Limb (tissue), 2 donors: ENCODE measurements around the gene PRMT7.

Experiments used
- DNase-seq, 2 donors: peaks; one replicate each; pipeline ENCODE4 v3.0.0-alpha.2; 2016; ENCODE audit errors: extremely low spot score in 2 of 2

PRMT7 gene

DNA sequence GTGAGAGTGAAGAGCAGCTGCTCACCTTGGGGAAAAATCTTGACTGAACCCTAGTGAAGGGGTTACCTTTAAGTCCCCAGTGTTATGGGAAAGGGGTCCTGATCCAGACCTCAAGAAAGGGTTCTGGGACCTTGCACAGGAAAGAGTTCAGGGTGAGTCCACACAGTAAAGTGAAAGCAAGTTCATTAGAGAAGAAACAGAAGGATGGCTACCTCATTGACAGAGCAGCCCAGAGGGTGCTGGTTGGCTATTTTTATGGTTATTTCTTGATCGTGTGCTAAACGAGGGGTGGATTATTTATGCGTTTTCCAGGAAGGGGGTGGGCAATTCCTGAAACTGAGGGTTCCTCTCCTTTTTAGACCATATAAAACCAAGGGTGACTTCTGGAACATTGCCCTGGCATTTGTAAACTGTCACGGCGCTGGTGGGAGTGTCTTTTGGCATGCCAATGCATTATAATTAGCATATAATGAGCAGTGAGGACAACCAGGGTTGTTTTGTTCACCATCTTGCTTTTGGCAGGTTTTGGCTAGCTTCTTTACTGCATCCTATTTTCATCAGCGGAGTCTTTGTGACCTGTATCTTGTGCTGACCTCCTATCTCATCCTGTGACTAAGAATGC, 79.0 kb downstream of the PRMT7 start:
- DNase-seq, result no peak

- no peak for DNase-seq
Measured at GRCh38 chr16:68393333-68393732, 82.5 kb downstream of the PRMT7 start.

DNA sequence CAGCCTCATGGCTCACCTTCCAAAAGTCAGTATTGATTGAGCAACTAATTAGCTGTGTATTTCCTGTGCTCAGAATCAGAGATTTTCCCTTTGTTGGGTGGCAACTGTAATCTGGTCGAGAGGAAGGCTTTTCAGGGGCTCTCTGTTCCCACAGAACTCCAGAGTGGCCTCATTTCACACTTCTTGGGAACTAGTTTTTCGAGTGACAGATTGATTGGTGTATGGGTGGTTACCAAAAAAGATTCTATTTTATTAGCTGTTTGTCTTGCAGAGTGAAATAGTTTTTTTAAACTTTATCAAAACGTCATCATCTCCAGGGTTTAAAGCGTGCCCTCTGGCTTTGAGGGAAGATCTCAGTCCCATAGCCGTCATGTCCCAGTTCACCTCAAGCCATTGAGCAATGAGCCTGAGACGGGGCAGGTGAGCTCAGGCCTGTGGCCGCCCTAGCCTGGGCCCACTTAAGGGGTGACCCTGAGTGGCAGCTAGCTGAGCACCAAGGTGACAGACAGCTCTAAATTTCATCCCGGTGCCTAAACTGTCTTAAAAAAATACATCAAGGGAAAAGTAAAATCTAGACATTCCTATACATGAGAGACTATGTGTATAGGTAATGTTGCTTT, 84.5 kb downstream of the PRMT7 start:
- no peak for DNase-seq

GRCh38 chr16:68395815-68396214, 85.0 kb downstream of the PRMT7 start:
- no peak for DNase-seq

DNA sequence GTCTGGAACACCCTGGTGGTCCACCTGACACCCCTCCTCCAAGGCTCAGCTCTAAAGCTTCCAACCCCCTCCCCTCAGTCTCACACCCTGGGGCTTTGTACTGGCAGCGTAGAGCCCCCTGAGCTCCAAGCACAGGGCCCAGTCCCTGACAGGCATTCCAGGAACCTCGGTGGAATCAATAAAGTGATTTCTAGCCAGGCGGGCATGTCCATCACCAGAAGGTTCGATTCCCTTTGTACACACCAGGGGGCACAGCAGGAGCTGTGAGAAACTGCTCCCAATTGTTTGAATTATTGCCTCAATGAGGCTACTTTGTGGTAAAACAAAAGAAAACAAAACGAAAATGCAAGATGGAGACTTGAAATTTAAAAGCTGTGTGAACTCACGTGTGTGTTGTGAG, 85.7 kb downstream of the PRMT7 start:
- DNase-seq, result no peak

- peak in 1 of 2 donors; percentile 46 for DNase-seq
Measured at GRCh38 chr16:68397710-68398201, 86.9 kb downstream of the PRMT7 start.

DNA sequence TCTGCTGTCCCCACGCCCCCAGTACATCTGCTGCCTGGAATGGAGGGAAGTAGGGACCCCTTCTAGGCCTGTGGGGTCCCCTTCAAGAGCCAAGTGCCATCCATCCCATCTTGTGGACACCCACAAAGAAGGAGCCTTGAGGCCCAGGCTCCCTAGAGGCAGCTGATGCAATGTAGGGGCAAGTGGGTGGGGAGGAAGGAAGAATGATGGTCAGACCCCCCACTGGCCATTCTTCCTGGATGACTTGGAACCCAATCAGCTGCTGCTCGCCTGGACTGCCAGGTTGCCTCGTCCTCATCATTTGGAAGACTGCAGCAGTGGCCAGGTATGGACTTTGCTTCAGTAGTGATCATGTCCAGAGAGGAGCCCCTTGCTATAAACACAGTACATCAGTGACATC, 88.6 kb downstream of the PRMT7 start:
- no peak for DNase-seq

DNA sequence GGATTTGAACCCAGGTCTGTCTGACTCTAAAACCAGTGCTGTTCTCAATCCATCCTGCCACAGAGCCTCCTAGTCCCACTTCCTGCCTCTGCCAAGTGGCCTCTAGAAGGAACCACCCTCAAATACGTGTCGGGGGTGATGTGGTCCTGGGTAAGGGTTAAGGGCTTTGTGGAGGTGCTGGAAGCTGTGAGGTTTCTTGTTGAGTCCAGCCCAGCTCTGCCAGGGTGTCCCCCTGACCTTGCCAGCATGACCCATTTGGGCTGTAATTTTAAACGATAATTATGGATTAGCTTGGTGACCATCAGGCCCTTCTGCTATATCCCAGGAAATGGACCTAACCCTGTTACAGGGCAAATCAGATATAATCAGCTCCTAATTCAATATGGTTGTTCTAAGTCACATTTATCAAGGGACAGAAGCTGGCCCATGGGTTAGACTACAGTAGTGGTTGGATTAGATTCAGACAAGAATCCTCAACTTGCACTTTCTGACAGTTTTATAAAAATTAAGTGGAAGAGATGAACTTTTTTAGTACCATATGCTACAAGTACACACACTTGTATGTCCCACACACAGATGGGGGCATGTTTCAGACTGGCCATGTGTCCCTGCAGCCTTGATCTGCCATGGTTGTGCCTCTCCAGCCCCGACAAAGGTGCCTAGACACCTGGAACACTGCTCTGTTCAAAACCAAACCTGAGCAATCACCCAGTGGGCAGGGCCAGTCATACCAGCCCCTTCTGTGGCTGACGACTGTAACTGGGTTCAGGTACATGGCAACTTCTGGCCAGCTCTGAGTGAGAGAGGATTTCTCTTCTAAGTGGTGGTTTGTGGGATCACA, 89.5 kb downstream of the PRMT7 start:
- no peak for DNase-seq

DNA sequence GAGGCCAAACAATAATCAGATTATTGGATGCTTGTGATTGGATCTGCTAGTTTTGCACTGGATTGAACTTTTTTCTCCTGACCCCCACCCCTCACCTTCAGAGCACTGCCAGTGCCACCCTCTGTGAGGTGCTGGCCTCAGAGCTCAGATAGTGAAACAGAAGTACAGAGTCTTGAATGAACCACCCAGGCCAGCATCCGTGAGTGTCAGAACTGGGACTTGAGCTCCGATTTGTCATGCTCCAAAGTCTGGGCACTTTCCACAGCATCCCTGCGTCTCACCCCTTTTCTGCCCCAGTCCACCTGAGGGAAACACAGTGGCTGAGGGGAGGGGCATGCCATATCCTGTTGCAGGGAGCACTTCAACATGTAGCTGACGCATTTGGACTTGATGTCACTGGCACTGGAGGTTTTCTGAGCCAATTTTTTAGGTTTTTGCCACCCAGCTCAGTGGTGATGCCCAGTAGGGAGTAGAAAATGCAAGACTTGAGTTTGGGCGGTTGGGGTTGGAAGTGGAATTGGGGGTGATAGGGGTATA, 90.2 kb downstream of the PRMT7 start:
- no peak for DNase-seq

- no peak for DNase-seq
Measured at GRCh38 chr16:68401871-68402747, 91.3 kb downstream of the PRMT7 start.

DNA sequence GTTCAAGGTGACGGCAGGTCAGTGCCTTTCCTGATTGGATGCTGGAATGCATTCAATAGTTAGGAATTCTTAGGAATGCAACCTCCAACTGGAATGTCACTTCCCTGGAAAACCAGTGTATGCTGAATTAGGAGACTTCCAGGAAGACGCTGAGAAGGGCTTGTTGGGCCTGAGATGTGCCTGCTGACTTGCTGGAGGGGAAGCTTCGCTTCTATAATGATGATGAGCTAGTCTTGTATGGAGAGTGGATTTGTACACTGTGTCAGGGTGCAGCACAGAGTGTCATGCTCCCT, 91.9 kb downstream of the PRMT7 start:
- no peak for DNase-seq

GRCh38 chr16:68403177-68403576, 92.4 kb downstream of the PRMT7 start:
- DNase-seq, result no peak

- DNase-seq, result no peak
Measured at GRCh38 chr16:68403704-68404103, 92.9 kb downstream of the PRMT7 start.

DNA sequence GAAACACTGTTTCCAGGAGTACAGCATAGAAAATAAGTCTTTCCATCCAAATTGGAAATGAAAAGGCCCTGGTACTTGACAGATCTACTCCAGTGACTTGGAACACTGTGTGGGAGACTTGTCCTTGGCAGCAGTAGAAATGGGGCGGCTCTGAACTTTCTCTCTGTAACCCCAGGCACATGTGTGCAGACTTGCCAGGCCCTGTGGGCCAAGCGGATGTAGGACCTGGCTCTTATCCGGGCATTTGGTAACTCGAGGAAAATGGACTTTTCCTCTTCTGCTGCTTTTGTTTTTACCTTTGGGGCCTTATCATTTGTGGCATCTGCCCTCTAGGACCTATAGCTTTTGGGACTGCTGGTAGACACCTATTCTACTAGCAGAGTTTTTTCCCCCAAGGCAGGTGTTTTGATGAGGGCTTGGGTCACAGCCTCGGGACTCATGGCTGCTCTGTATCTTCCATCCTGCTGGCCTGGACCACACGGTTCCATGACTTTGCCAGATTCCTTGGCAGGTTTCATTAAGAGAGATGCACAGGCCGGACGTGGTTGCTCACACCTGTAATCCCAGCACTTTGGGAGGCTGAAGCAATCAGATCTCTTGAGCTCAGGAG, 94.0 kb downstream of the PRMT7 start:
- DNase-seq, result no peak

- DNase-seq, result peak; percentile 41 to 51
Measured at GRCh38 chr16:68406458-68407152, 95.8 kb downstream of the PRMT7 start.
